CD4-positive, alpha-beta T cell treated with Interleukin-2 at 100 ng/mL for 4 hours (primary cell): ENCODE data around the gene FSTL1.

Experiments
- DNase-seq: peaks from one replicate; pipeline ENCODE4 v3.0.0-alpha.2; 2020; ENCODE audit warnings: low spot score

Gene FSTL1

DNA sequence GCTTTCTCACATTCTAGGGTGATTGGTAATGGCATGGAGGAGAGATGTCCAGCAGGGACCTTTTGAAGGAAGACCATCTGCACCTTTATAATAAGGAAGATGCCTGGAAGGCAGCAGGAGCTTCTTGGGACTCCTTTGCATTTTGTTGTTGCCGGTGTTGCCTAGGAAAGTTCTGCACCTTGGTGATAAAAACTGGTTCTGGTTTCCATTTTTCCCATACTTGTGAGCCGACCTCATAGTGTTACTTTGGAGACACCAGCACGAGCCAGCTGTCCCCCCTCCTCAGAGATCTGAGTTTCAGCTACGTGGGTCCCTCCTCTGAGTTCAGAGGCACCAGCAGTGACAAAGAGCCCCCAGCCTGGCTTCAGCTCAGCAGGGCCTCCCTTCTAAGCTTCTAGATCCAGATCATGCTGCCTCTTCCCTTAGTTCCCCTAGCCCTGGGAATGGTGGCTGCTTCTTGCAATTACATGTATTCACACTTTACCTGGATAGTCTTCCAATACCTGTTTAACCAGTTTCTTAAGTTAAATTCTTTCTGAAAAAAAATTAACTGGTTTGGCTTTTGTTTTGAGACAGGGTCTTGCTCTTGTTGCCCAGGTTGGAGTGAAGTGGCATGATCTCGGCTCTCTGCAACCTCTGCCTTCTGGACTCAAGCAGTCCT, 18.0 kb upstream of the FSTL1 start:
- DNase-seq: no peak

DNA sequence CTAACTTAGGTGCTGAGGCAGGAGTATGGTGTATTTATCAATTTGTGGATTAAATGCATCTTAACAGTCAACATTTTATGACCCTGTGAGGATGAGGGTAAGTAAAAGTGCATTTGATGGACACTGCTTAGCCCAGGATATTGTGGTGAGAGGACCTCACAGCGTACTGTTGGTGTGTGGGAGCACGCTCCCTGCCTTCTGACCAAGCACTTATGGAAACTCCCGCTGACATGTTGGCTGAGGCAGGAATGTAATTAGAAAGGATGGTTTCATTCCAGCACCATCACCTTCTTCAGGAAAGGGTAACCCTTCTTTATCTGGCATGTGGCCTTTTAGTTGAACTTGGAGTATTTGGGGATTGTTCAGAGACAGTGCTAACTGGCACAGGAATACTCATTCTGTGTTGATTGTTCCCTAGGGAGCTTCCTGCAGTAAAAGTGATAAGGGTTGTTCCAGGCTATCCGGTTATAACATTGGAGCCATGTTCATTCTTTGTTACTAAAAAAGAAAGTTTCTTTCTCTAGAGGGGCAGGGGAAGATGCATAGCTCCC, 11.7 kb upstream of the FSTL1 start:
- DNase-seq: no peak

DNA sequence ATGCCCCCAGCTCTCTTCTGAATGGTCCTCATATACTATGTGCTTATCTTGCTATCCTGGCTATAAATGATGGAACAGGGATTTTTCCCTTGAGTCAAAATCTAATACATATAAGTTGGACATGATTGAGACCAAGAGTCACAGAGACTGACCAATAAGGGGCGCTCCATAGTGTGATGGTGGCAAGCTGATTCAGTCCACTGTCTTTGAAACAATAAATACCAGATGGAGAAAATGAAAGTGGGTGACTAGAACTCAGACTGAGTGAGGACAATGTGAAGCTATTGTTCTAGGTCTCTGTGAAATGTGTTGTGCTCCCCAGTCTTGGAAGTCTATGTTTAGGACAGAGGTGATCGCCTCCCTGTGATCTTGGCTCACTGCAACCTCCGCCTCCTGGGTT, 10.6 kb upstream of the FSTL1 start:
- no peak for DNase-seq

DNA sequence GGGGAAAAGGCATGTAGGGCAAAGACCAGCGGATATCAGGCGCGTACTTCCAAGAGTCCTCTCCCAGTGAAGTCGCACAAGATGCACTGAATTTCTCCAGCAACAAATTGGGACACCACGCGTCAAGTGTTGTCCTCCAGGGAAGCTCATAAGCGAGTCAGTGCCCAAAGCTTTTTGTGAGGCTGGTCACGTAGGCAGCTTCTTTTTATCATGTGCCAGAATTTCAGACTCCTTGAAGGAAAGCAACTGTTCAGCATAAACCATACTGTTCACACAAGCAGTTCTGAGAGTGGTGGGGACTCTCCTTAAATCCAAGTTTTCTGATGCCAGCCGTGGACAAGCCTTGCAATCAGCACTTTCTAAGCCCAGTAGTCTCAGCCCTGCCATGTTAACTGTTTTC, 10.1 kb upstream of the FSTL1 start:
- DNase-seq: no peak

DNA sequence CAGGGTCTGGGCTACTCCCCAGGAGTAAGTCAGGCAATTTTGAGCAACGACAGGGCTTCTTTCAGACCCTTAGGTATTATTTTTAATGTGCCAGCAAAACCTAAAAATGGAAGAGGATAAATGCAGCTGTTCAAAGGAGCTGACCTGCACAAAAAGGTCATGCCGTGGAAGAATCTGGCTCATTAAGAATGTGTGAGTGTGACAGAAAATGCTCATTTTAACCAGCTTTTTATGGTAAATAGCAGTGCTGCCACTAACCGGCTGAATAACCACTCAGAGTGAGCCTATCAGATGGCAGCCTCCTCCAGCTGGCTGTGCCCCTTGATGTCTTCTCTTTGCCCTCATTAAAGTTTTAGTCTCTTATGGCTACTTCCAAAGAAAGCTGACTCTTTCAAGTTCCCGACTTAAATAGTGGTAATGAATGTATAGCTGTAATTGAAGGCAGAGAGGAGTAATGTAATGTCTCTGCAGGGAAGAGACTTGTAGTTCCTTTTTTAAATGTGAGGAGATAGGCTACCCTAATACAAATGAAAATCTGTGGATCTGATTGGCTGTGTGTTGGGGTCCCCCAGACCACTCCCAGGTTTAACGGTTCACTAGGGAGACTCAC, 9.5 kb upstream of the FSTL1 start:
- DNase-seq: no peak

GRCh38 chr3:120459196-120459595, 8.4 kb upstream of the FSTL1 start:
- no peak for DNase-seq

- DNase-seq: no peak
These were observed 7.0 kb upstream of the FSTL1 start for GRCh38 chr3:120457827-120458226.

- no peak for DNase-seq
These were observed 3.4 kb upstream of the FSTL1 start for GRCh38 chr3:120454076-120454689.

DNA sequence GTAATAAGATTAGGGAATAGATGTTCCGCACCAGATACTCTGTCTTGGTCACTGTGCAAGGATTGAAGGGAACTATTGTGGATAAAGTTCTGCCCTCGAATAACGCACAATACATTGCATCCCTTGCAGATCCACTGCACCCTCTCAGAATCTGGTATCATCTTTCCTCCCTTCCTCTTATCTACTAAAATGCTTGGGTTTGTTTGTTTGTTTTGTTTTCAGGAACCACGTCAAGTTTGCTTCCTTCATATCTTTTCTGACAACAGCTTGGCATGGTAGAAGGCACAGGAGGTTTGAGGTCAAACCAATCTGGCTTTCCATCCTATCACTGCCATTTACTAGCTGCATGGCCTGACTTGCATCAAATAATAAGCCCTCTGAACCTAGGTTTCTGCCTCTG, 2.0 kb upstream of the FSTL1 start:
- no peak for DNase-seq

GRCh38 chr3:120451806-120452205, 1.0 kb upstream of the FSTL1 start:
- DNase-seq: no peak

DNA sequence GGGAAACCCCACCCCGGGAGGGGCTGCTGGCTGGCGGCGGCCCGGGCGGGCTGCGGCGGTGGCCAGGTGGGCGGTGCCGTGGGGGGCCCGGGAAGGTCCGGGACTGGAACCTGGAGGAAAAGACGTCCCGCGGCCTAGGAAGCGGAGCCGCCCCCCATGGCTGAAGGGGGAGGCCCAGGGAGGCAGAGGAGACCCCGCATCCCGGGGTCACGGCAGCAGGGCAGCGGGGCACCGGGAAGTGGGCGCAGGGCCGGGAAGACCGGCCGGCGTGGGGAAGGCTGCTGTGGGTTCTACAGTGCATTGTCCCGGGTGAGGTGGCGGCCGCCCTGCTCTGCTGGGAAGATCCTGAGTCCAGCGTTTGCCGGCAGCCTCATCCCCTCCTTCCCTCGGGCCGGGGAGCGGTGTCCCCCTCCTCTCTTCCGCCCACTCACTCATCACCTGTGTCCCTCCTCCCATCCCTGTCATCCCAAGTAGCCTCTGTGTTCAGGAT, 525 bp upstream of the FSTL1 start:
- no peak for DNase-seq

- no peak for DNase-seq
These were observed 842 bp downstream of the FSTL1 start for GRCh38 chr3:120449701-120450599.

DNA sequence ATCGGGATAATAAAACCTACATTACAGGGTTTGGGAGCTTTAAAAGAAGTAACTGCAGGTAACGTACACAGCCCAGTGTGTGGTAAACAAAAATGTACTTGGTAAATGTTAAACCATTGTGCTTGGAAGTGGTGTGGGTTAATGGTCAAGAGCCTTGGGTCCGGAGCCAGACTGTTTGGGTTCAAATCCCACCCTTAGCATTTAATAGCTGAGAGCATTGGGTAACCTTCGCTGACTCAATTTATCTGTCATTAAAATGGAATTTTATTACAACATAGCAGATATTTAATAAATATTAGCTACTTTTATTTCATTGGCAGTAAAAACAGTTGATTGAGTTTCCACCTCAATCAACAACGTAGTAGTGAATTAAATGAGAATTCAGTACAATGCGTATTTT, 1.5 kb downstream of the FSTL1 start:
- no peak for DNase-seq

DNA sequence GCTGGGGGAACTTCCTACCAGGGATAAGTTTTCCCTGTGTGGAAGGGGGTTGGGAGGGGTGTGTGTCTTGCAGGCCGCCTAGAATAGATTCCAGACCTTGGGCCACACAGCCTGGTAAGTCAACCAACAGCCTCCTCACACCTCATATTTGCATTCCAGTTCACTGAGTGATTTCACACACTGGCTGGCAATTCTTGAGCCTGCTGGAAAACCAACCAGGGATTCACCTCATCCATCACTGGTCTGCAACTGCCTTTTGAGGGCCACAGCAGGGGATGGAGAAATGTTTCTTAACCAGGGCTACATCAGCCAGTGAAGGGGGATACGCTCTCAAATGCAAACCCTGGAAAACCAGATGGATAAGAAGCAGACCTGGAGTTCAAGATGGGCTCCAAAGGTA, 2.0 kb downstream of the FSTL1 start:
- no peak for DNase-seq

GRCh38 chr3:120446891-120447668, 3.7 kb downstream of the FSTL1 start:
- DNase-seq: no peak

DNA sequence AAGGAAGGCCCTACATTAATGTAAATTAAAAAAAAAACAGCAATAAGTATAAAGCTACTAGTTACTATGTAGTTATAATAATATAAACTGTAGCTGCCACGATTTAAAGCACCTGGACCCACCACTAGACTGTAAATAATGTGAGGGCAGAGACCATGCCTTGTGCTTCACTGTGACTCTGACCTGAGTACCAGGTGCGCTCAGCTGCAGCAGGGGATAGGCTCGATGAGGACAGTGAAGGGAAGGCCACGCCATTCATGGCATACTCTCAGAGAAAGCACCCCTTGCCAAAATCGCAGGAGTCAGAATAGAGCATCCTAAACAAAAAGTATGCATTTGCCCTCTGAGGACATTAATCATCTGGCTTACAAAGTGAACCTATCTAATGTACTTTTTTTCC, 5.1 kb downstream of the FSTL1 start:
- no peak for DNase-seq

GRCh38 chr3:120443626-120444123, 7.1 kb downstream of the FSTL1 start:
- DNase-seq: no peak

DNA sequence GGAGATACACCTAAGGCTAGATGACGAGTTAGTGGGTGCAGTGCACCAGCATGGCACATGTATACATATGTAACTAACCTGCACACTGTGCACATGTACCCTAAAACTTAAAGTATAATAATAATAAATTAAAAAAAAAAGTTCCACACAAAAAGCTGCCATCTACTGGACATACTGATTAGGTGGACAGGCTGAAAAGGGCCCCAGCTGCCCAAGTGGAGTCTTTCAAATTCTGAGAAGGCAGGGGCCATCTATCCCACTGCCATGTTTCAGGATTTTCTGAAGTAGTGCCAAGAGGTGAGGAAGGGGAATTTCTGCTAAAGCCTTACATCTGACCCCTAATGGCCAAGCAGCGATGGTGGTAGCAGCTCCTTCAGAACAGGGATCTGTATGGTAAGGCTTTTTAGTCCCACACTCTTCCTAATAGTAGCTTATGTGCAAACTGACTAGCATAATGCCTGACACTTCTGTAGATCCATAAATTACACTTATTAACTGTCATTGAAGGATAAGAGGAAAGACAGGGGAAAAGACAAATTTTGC, 7.7 kb downstream of the FSTL1 start:
- no peak for DNase-seq

DNA sequence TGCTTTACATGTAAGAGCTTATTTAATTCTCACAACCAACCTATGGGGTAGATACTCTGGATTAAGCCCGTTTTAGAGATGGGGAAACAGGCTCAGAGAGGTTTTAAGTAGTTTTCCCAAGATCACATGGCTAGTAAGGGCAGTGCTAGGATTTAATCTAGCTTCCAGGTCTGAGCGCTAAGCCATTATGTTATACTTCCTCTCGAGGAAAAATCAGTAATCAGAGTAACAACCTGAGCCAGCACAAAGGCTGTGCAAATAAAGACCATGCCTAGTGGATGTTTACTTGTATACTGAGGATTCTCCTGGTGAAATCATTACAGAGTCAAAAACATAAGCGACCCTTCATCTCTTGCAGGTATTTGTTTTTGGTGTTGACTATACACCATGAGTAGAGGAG, 9.0 kb downstream of the FSTL1 start:
- DNase-seq: no peak

GRCh38 chr3:120440762-120441161, 10.0 kb downstream of the FSTL1 start:
- no peak for DNase-seq
